GM18868 (cell line): ENCODE data around the gene LDB1.

Experiments
- ATAC-seq: cut with Tn5 transposase; IDR thresholded peaks from one replicate; pipeline ENCODE4 v1.9.1; 2021; ENCODE audit warnings: mild to moderate bottlenecking, moderate library complexity; ENCODE audit not compliant: unreplicated experiment

Gene LDB1

GRCh38 chr10:102113956-102114857 is 6.0 kb downstream of the LDB1 start:
- ATAC-seq, result peak; percentile 6

DNA sequence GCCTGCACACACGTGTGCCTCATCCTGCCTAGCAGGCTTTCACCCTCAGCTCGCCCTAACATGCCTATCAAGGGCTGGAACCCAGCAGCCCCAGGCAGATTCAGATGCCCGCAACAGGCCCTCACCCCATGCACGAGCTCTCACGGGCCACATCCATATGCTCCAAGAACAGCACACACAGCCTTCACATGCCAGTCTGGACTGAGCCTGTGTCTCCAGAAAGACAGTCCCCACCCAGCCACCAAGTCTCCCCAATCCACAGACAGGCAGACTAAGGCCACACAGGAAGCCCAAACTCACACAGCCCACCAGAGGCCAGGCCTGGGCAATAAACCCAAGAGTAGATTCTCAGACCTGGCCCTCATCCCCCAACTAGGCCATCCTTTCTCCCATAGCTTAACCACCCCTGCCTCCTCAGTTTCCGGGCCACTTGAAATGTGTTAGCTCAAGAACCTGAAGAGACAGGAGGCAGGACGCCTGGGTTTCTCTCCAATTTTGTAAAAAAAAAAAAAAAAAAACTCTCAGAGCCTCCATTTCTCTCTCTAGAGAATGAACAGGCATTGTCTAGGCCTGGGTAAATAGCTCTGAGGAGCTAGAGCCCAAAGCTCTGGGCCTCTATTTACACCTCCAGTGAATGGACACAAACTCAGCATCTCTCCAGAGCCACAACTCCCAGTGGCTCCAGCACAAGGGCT is 6.8 kb downstream of the LDB1 start:
- ATAC-seq, result no peak

DNA sequence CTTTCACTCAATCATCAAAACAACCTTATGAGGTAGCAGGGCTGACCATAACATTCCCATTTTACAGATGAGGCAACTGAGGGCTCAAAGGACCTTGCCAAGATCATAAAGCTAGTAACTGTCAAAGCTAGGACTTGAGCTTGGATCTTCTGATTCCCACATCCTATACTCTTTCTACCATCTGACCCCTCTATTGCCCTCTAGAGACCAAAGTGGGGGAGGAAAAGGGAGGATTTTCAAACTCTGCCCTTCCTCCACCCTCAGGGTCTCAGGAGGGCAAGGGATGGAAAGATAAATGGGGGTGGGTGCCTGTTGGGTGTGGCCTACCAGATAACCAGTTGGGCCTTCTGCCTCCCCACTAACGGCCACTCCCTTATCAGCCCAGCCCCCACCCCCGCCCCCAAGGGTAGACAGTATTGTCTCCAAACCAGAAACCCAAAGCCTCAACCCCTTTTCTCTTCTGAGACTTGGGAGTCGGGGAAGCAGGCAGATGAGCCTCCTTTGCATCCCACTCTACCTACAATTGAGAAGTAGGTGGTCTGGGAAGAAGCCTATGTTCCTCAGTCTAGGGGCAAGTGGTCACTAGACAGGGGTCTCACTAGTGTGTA is 7.9 kb downstream of the LDB1 start:
- no peak for ATAC-seq

DNA sequence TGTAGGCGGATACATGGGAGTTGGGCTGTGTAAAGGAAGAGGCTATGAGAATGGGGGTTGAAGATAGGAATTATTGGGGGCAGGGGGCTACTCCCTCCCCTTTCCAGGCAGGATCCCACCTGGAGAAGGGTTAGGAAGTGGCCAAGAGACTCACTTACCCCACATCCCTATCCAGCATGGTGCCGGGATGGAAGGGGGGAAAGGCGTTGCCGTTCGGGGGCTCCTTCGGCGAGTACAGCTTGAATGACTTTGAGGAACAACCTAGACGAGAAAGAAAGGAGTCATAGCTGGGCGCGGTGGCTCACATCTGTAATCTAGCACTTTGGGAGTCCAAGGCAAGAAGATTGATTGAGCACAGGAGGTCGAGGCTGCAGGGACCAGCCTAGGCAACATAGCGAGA is 8.9 kb downstream of the LDB1 start:
- ATAC-seq, result no peak

DNA sequence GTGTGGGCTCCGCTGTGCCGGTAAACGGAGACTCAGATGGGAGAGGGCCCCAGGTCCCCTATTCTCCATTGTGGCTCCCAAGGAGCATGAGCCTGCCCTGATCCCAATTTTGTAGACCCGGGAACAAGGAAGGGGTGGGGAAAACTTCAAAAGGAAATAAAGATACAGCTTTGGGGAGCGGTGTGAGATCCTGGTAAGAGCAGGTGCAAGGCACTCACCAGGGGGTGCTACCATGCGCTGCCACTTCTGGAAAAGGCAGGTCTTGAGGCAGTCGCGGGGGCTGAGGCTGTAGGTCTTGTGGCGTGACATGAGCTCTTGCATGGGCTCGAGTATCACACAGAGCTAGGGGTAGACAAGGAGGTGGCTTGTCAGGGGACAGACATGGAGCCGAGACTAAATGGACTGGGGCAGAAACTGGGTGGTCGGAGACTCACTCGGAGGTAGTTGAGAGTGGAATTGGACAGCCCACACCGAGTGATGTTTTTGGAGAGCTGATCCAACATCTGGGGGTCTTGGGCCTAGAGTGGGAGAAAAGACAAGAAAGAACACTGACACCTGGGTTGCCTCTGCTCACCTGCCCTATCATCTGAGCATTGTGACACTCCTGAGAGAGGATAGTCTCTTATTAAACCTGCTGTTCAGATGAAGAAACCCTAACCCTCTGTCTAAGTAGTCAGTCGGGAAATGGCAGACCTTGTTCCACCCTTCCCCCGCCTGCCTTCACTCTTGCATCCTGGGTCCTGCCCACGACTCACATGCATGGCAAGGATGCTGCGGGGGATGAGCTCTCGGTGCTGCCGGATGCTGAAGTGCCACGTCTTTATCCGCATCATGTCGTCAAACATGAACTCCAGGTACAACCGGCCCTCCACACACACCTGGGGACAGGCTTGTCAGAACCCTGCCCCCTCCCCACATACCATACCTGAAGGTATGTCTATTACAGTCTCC is 10.7 kb downstream of the LDB1 start:
- ATAC-seq, result no peak

GRCh38 chr10:102106998-102107397 is 13.2 kb downstream of the LDB1 start:
- ATAC-seq, result no peak

DNA sequence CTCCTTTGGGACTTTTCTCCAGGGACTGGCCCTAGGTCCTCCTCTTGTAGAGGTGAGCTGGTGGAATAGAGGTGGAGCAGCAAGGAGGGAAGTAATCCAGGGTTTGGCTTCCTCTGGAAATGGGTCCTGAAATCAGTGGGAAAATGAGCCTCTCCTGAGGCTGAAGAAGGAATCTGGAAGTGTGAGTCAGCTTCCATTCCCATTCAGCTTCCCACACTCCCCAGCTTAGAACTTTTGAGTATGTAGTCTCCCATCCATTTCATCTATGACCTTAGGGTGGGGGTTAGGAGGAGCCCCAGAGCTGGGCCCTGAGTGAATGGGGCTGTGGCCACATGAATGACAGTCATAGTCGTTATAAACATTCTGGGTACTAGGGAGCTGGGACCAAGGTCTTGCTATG is 17.7 kb downstream of the LDB1 start:
- ATAC-seq, result no peak

GRCh38 chr10:102101152-102101551 is 19.0 kb downstream of the LDB1 start:
- ATAC-seq, result no peak

DNA sequence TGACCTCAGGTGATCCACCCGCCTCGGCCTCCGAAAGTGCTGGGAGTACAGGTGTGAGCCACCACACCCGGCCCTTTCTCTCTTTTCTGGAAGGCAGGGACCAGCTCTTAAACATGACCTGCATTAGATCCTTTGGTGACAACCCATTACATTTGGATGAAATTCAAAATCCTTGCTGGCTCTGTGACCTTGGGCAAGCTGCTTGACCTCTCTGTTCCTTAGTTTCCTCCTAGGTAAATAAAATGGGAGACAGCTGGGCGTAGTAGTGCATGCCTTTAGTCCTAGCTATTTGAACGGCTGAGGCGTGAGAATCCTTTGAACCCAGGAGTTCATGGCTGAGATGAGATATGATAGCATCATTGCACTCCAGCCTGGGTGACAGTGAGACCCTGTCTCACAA is 23.7 kb downstream of the LDB1 start:
- no peak for ATAC-seq

DNA sequence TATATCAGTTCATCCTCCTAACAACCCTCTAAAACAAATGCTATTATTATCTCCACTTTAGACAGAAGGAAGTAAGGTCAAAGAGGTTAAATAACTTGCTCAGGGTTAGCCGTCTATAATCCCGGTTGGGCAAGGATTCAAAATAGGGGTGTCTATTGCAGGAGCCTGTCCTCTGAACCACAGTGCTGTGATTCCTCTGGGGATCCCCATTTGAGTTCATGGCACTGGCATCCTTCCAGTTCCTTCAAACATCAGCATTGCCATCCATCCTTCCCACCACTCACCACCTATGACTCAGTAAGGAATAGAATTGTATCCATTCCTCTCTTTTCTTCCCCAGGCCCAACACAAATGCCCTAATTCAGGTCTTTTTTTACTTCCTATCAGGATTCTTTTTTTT is 29.4 kb downstream of the LDB1 start:
- no peak for ATAC-seq

GRCh38 chr10:102086196-102086595 is 34.0 kb downstream of the LDB1 start:
- ATAC-seq, result no peak

DNA sequence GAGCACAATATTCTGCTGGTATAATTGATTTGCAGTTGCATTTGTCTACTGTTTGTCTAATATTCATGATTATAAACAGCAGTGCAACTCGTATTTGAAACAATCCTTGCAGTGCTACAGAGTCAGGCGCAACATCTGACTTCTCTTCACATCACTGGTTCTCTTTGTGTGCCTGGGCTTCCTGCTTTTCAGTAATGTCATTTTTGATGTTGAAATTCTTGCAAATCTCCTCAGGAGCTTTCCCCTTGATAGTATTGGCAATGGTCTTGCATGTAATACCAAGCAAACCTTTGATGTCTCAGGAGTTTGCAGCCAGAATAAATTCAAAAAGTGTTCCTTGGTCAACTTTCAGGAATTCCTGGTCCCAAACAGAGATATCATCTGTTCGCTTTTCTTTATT is 34.8 kb downstream of the LDB1 start:
- no peak for ATAC-seq

- no peak for ATAC-seq
Measured at GRCh38 chr10:102083541-102083940, 36.6 kb downstream of the LDB1 start.

- no peak for ATAC-seq
Measured at GRCh38 chr10:102072673-102073527, 47.3 kb downstream of the LDB1 start.

DNA sequence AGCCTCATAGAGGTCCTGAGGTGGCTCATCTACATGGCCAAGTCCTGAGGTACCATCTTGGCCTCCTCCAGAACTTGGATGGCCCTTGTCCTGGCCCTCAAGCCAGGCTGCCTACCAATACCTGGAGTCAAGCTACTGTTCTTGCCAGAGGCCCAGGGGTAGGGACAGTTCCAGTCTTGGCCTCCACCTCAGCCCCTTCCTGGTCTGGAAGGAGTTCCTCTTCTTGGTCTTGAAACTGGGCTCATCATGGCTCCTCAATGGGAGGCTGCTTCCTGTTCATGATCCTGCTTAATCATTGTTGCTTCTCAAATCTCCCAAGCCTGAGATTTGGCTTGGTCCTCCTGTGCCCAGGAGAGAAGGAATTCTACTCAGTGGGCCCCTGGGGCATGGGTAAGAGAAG is 51.1 kb downstream of the LDB1 start:
- ATAC-seq, result no peak

DNA sequence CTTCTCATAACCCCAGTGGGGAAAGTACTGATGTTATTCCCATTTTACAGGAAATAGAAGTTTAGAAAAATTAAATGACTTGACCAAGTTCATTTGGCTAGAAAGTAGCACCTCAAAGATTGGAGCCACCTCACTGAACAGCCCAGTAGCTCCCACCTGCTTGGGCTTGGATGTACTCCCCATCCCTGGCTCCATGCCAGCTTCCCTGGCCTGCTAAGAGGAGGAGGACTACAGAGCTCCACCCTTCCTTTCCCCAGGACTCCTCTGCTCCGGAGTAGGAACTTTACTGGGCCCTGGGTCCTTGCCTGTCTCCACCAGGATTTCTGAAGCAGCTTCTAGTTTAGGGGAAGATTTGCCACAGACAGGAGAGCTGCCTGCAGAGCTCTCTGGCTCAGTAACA is 52.0 kb downstream of the LDB1 start:
- no peak for ATAC-seq

DNA sequence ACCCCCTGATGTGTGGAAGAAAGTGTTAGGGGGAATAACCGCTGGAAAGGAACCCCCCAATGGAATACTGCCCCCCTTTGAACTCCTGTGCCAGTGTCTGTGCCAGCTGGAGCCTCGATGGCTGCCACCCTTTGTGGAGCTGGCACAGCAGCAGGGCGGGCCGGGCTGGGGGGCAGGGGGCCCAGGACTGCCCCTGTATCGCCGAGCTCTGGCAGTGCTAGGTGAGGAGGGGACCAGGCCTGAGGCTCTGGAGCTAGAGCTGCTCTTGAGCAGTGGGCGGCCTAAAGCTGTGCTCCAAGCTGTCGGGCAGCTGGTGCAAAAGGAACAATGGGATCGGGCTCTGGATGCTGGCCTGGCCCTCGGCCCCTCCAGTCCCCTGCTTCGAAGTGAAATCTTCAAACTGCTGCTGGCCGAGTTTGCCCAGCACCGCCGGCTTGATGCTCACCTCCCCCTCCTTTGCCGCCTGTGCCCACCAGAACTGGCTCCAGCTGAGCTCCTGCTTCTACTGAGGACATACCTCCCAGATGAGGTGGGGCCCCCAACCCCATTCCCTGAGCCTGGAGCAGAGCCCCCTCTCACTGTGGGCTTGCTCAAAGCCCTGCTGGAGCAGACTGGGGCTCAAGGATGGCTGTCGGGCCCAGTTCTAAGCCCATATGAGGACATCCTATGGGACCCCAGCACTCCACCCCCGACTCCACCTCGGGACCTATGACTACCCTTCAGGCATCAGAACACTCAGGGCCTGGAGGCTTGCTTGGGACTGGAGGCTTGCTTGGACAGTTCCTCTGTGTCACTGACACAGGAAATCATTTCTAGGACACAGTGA is 52.9 kb downstream of the LDB1 start:
- no peak for ATAC-seq

- ATAC-seq, result no peak
Measured at GRCh38 chr10:102066399-102067088, 53.6 kb downstream of the LDB1 start.
